SK-N-SH (cell line): Measurements from ENCODE around the gene HOXB6.

Experiments
- EZH2phosphoT487 ChIP-seq: fragments of 200-600 bp; sonication (generic); IDR thresholded peaks from 2 replicates; pipeline ENCODE4 v1.6.1; 2017; ENCODE audit warnings: low read depth, mixed run types, mild to moderate bottlenecking, antibody characterized with exemption, moderate library complexity, borderline replicate concordance
- RXRA ChIP-seq: IDR thresholded peaks from 2 replicates; pipeline ENCODE4 v1.4.0; 2012; ENCODE audit warnings: low read depth, mild to moderate bottlenecking, borderline replicate concordance

GRCh38 chr17:48630925-48631692, 26.3 kb upstream of the HOXB6 start:
- TF ChIP-seq RXRA (no peak), EZH2phosphoT487 (no peak)
